ENCODE measurements around the gene COMMD9.
A peak's percentile ranks its signal among the peaks of the same experiment; 100 is the strongest.

COMMD9 gene

DNA sequence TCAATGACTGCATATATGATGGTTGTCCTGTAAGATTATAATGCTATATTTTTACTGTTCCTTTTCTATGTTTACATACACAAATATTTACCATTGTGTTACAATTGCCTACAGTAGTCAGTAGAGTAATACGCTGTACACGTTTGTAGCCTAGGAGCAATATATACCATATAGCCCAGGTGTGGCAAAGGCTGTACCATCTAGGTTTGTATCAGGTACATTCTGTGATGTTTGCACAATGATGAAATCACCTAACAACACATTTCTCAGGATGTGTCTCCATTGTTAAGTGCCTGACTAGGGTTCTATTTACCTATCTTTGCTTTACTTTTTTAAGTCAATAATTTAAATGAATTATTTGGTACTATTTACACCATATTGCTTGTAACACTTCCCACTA, 28.8 kb upstream of the COMMD9 start:
- no peak overlapping the region for H3K4me3 ChIP-seq (ENCODE audit: low read depth, low read length)
- DNase-seq (ENCODE audit: low read depth, low spot score): no peak
- TF ChIP-seq CTCF (IDR thresholded peaks at IDR 0.05; ENCODE audit: low read depth, low read length): no peak
- in situ Hi-C loops (cut with HindIII; ENCODE audit: low sequenced_read_pairs): no loop called here

DNA sequence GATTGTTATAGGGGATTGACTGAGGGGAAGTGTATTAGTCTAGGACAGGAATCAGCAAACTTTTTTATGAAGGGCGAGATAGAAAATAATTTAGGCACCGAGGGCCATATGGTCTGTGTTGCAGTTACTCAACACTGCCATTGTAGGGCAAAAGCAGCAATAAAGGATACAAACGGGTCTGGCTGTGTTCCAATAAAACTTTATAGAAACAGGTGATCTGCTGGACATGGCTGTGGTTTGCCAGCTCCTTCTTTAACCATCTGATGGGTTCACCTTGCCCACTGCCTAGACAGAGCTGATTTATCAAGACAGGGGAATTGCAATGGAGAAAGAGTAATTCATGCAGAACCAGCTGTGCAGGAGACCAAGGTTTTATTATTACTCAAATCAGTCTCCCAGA, 26.8 kb upstream of the COMMD9 start:
- no peak overlapping the region for H3K4me3 ChIP-seq (ENCODE audit: low read depth, low read length)
- no peak for DNase-seq (ENCODE audit: low read depth, low spot score)
- in situ Hi-C loops (cut with HindIII; ENCODE audit: low sequenced_read_pairs): no loop called here
- TF ChIP-seq CTCF (IDR thresholded peaks at IDR 0.05; ENCODE audit: low read depth, low read length): no peak

GRCh38 chr11:36314434-36314767, 25.2 kb upstream of the COMMD9 start:
- no peak for DNase-seq (ENCODE audit: low read depth, low spot score)
- H3K4me3 ChIP-seq (ENCODE audit: low read depth, low read length): no peak overlapping the region
- TF ChIP-seq CTCF (IDR thresholded peaks at IDR 0.05; ENCODE audit: low read depth, low read length): no peak
- in situ Hi-C loops (cut with HindIII; ENCODE audit: low sequenced_read_pairs): no loop called here

GRCh38 chr11:36313750-36314433, 24.7 kb upstream of the COMMD9 start:
- no peak for DNase-seq (ENCODE audit: low read depth, low spot score)
- in situ Hi-C loops (cut with HindIII; ENCODE audit: low sequenced_read_pairs): no loop called here
- TF ChIP-seq CTCF (IDR thresholded peaks at IDR 0.05; ENCODE audit: low read depth, low read length): no peak
- H3K4me3 ChIP-seq (ENCODE audit: low read depth, low read length): no peak overlapping the region

DNA sequence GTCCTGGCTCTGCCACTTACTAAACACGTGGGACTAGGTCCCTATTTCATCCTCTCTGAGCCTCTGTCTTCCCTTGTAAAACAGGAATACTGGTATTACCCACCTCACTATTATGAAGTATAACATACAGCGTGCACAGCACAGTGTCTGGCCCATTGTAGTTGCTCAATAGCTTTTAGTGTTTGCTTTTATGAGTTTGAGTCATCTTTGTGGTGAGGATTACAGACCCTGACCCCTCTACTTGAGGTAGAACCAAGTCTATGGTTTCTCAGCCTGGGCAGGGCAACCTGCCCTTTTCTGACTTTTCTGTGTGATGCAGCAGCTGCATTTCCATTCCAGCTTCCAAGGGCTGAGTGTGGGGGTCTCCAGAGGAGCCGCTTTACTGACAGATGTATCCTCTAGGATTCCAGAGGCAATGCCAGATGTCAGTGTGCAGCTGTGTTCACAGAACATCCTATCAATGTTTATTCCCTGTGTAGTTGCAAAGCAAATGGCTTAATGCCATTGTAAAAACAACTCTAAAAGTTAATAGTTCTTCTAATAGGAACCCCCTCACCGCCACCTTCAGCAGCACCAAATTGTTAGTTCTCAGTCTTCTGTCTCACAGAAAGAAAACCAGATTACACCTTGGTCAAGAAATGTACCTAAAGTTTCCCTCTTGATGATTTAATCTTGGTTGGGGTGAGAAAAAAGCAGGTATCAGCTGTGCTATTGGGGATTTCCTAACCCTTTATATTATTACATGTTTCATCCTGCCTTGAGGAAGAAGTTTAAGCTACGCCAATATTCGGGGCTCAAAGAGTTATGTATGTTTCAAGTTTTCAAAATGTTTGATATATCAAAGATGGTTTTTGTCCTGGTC, 23.6 kb upstream of the COMMD9 start:
- no peak overlapping the region for H3K4me3 ChIP-seq (ENCODE audit: low read depth, low read length)
- in situ Hi-C loops (cut with HindIII; ENCODE audit: low sequenced_read_pairs): no loop called here
- DNase-seq (ENCODE audit: low read depth, low spot score): peak; percentile 90
- no peak for TF ChIP-seq CTCF (IDR thresholded peaks at IDR 0.05; ENCODE audit: low read depth, low read length)

DNA sequence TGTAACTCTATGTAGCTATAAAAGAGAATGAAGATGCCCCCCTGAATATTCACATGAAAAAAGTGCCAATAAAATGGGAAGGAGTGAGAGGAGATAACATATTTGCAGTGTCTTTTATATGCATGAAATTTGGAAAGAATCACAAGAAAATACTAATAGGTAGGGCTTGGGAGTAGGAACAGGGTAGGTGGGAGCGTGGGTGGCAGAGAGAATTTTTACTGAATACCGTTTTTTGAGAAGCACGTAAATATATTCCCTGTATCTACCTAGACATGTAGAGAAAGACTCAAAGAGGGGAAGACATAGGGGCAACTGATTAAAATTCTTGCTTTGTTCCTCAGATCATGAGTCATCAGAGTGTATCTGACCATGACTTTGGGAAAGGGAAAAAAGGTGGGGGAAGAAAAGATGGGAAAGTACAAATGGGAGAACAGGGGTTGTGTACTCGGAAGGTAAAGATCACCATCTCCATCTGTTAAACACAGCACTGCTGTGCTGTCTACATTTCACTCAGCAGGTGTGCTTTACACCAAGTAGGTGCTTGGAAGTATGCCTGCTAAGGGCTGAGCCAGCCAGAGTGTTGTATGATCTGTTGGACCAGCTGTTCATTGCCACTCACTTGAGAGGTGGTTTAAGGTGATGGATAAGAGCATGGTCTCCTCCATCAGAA, 22.8 kb upstream of the COMMD9 start:
- no peak for TF ChIP-seq CTCF (IDR thresholded peaks at IDR 0.05; ENCODE audit: low read depth, low read length)

More for the DNA sequence above, 22.8 kb upstream of the COMMD9 start:
- H3K4me3 ChIP-seq (ENCODE audit: low read depth, low read length): no peak overlapping the region
- in situ Hi-C loops (cut with HindIII; ENCODE audit: low sequenced_read_pairs): no loop called here
- no peak for DNase-seq (ENCODE audit: low read depth, low spot score)
